Osteoblast (primary cell): ENCODE data around the gene BLOC1S6. TPM values are rescaled to one million over a fixed set of nuclear protein-coding genes. Genes with fewer than 3 reads are reported as not detected.

Experiments
- DNase-seq: peaks from one replicate; pipeline ENCODE4 v3.0.0; 2011; ENCODE audit warnings: low spot score, mixed read lengths; ENCODE audit not compliant: insufficient read length; ENCODE audit errors: missing footprints
- H2AFZ ChIP-seq: 2 replicates; pipeline ENCODE4 v1.6.0; 2011; ENCODE audit warnings: mild to moderate bottlenecking, low read length
- H3K27ac ChIP-seq: 2 replicates; pipeline ENCODE4 v1.5.1; 2011; ENCODE audit warnings: mild to moderate bottlenecking, low read depth, low read length, moderate library complexity
- H3K27me3 ChIP-seq: 2 replicates; pipeline ENCODE4 v1.6.0; 2012; ENCODE audit warnings: mild to moderate bottlenecking, control low read depth, inconsistent platforms, low read length, moderate library complexity; ENCODE audit not compliant: insufficient read depth
- H3K36me3 ChIP-seq: 2 replicates; pipeline ENCODE4 v1.5.1; 2011; ENCODE audit warnings: mild to moderate bottlenecking, low read length, control low read depth, moderate library complexity; ENCODE audit not compliant: insufficient read depth
- H3K4me1 ChIP-seq: 2 replicates; pipeline ENCODE4 v1.5.1; 2011; ENCODE audit warnings: mild to moderate bottlenecking, low read length, control low read depth, moderate library complexity; ENCODE audit not compliant: insufficient read depth
- H3K4me2 ChIP-seq: 2 replicates; pipeline ENCODE4 v1.6.0; 2011; ENCODE audit warnings: mild to moderate bottlenecking, low read length; ENCODE audit not compliant: insufficient read depth
- H3K4me3 ChIP-seq: fragments of 200-600 bp; sonication (generic); 3 replicates; pipeline ENCODE4 v1.5.1; 2012; ENCODE audit warnings: mild to moderate bottlenecking, low read length, inconsistent platforms; ENCODE audit not compliant: insufficient read depth
- H3K79me2 ChIP-seq: 2 replicates; pipeline ENCODE4 v1.6.0; 2012; ENCODE audit warnings: mild to moderate bottlenecking, low read length, control low read depth, inconsistent platforms; ENCODE audit not compliant: insufficient read depth
- H3K9me3 ChIP-seq: 2 replicates; pipeline ENCODE4 v1.5.1; 2011; ENCODE audit warnings: low read depth, low read length, control low read depth
- H4K20me1 ChIP-seq: 2 replicates; pipeline ENCODE4 v1.6.0; 2012; ENCODE audit warnings: mild to moderate bottlenecking, low read length, control low read depth; ENCODE audit not compliant: insufficient read depth
- CTCF ChIP-seq: IDR thresholded peaks from 2 replicates; pipeline ENCODE4 v1.5.1; 2011; ENCODE audit warnings: mild to moderate bottlenecking, low read depth, low read length, moderate library complexity; ENCODE audit errors: extremely low read depth
- total RNA-seq: library from RNA; depleted of rRNA; stranded (reverse); fragments of >200 nt; gene quantifications from 2 replicates; pipeline ENCODE4 v1.2.3, GENCODE V29; 2012

The BLOC1S6 gene
- total RNA-seq, 1 donor: 103 TPM

- Histone ChIP-seq H3K4me3 (no peak overlapping the region), H3K79me2 (peaks cover 77% of the 10 kb centered on the region), H3K9me3 (no peaks in the 10 kb centered on the region), H4K20me1 (no peaks in the 10 kb centered on the region), H3K27me3 (no peaks in the 10 kb centered on the region), H3K27ac (no peak overlapping the region), H3K4me1 (peaks cover 23% of the 10 kb centered on the region), H2AFZ (no peak overlapping the region), H3K4me2 (no peak overlapping the region), H3K36me3 (no peaks in the 10 kb centered on the region)
- DNase-seq: no peak
- TF ChIP-seq CTCF: no peak
These were observed 63.8 kb downstream of the BLOC1S6 start for GRCh38 chr15:45650889-45651525.

- Histone ChIP-seq H4K20me1 (no peaks in the 10 kb centered on the region), H3K27me3 (no peaks in the 10 kb centered on the region), H3K36me3 (no peaks in the 10 kb centered on the region), H3K4me2 (no peak overlapping the region), H2AFZ (no peak overlapping the region), H3K4me1 (peaks cover 6% of the 10 kb centered on the region), H3K9me3 (no peaks in the 10 kb centered on the region), H3K4me3 (no peak overlapping the region), H3K27ac (no peak overlapping the region), H3K79me2 (peaks cover 75% of the 10 kb centered on the region)
- no peak for DNase-seq
- no peak for TF ChIP-seq CTCF
These were observed 66.7 kb downstream of the BLOC1S6 start for GRCh38 chr15:45653702-45654424.

- Histone ChIP-seq H3K9me3 (no peaks in the 10 kb centered on the region), H3K27me3 (no peaks in the 10 kb centered on the region), H3K4me1 (peaks cover under 1% of the 10 kb centered on the region), H3K79me2 (peaks cover 77% of the 10 kb centered on the region), H3K4me2 (no peak overlapping the region), H3K27ac (no peak overlapping the region), H2AFZ (no peak overlapping the region), H4K20me1 (no peaks in the 10 kb centered on the region), H3K36me3 (no peaks in the 10 kb centered on the region), H3K4me3 (no peak overlapping the region)
- DNase-seq: no peak
- no peak for TF ChIP-seq CTCF
These were observed 67.6 kb downstream of the BLOC1S6 start for GRCh38 chr15:45654749-45655148.

- peaks cover 62% of the 10 kb centered on the region for H3K79me2 ChIP-seq
- no peak overlapping the region for H3K27ac ChIP-seq
- H3K4me1 ChIP-seq: peaks cover 10% of the 10 kb centered on the region
- no peaks in the 10 kb centered on the region for H3K27me3 ChIP-seq
- peaks cover under 1% of the 10 kb centered on the region for H3K36me3 ChIP-seq
- no peaks in the 10 kb centered on the region for H3K9me3 ChIP-seq
- H3K4me2 ChIP-seq: no peak overlapping the region
- H4K20me1 ChIP-seq: no peaks in the 10 kb centered on the region
- no peak overlapping the region for H2AFZ ChIP-seq
- H3K4me3 ChIP-seq: no peak overlapping the region
- no peak for DNase-seq
- TF ChIP-seq CTCF: no peak
These were observed 70.1 kb downstream of the BLOC1S6 start for GRCh38 chr15:45657254-45657653.
